Dedifferentiated amniotic fluid mesenchymal stem cell (primary cell): Measurements from ENCODE around the gene RADIL.
"Not testable (repeated sequence)": the region's sequence is repeated elsewhere in the genome, so short reads cannot be mapped to it uniquely, and the experiment has no call there.

Experiments
- DNase-seq: peaks from one replicate; pipeline ENCODE4 v3.0.0-alpha.2; 2016; ENCODE audit errors: extremely low spot score

RADIL gene, protein sequence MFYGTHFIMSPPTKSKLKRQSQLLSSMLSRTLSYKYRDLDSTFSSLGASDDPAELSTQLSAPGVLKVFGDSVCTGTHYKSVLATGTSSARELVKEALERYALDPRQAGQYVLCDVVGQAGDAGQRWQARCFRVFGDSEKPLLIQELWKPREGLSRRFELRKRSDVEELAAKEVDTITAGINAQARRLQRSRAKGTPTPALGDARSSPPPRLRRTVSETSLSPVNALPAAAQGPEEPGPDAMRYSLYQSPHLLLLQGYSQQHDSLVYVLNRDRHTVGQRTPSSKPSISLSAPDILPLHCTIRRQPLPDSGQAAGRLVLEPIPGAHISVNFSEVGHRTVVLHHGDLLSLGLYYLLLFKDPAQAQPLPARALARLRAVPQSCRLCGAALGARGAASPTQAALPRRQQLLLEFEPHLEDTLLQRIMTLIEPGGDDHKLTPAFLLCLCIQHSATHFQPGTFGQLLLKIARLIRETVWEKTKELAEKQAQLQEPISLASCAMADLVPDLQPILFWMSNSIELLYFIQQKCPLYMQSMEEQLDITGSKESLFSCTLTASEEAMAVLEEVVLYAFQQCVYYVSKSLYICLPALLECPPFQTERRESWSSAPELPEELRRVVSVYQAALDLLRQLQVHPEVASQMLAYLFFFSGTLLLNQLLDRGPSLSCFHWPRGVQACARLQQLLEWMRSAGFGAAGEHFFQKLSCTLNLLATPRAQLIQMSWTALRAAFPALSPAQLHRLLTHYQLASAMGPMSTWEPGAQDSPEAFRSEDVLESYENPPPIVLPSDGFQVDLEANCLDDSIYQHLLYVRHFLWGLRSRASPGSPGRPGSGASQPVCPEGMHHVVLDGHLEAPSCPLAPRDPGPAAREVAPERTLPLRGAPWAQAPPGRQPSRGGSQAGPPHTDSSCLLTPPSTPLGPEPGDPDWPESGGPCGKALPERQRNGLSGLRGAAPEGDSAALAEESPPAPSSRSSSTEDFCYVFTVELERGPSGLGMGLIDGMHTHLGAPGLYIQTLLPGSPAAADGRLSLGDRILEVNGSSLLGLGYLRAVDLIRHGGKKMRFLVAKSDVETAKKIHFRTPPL

GRCh38 chr7:4883372-4884144 is at the start of gene RADIL:
TSS of gene RADIL (minus strand) at chr7:4883716. CDS start at chr7:4878139, 5,577 bp downstream.
- DNase-seq = peak; percentile 68

DNA sequence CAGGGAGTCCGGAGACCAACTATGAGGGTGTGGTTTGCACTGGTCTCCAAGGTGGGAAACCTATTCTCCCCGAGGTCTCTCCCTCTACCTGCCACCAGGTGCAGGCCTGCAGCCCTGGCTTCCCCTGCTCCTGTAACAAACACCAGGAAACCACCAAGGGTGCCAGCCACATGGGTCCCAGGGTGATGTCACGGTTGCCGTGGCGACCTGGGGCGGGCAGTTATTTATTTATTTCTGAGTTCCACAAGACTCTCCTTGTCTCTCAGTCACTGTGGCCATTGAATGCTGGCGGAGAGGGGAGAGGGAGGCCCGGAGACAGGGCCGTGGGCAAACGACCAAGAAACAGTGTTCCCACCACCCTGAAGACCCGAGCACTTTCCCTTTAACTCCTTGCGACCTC is 48.4 kb upstream of the RADIL start:
- DNase-seq = no peak

DNA sequence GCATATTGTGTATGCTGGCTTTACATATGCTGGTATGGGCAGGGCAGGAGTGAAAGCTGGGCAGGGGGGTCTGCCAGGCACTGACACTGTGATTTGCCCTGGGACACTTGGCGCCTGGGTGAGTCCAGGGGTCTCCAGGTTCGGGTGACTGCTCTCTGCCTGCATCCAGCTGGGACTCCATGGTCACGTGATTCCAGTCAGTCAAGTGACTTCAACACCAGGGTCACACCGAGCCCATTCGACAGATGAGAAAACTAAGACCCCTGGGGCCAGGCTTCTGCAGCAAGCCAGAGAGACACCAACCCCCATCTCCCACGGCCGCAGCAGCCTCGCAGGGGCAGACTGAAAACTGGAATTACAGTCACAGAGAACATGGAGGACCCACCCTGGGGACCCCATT is 45.5 kb upstream of the RADIL start:
- no peak for DNase-seq

DNA sequence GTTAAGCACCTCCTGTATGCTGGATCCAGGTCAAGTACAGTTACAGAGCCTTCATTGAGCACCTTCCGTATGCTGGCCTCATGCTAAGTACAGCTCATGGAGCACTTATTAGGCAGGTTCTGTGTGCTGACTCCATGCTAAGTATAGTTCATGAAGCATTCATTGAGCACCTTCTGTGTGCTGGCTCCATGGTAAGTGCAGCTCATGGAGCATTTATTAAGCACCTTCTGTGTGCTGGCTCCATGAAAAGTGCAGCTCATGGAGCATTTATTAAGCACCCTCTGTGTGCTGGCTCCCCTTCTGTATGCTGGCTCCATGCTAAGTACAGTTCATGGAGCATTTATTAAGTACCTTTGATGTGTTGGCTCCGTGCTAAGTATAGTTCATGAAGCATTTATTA is 44.9 kb upstream of the RADIL start:
- no peak for DNase-seq

GRCh38 chr7:4919969-4920766 is 36.7 kb upstream of the RADIL start:
- no peak for DNase-seq

DNA sequence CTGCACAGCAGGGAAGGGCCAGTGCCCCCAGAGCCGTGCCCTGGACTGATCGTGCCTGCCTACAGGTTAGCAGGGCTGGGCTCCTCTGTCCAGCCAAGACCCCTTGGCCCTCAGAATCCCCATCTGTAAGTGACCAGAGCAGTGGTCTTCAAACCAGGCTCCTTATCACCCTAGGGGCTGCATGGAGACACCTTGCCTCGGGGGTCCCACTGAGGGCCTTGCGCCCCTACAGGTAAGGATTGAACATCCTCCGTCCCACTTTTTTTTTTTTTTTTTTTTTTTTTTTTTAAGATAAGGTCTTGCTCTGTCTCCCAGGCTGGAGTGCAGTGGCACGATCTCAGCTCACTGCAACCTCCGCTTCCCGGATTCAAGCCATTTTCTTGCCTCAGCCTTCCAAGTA is 32.6 kb upstream of the RADIL start:
- DNase-seq = no peak

DNA sequence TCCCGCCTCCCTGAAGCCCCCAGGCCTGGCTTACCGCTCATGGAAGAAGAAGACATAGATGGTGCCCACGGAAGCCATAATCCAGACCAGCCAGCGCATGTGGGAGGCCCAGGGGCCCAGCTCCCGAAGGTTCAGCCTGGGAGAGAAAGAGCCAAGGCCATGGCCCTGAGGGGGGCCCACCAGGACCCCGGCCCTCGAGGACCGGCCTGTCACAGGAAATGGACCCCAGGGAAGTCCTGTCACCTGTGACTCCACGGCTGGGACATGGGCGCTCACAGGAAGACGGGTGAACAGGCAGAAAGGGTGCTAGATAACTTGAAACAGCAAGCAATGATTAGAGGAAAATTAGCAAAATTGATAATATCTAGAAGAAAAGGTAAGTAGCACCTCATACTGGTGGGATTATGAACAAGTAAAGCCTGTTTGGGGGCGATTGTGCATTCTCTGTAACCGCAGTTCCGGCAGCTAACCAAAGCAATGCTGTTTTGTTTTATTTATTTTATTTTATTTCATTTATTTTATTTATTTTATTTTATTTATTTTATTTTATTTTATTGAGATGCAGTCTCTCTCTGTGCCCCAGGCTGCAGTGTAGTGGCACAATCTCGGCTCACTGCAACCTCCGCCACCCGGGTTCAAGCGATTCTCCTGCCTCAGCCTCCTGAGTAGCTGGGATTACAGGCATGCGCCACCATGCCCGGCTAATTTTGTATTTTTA is 27.8 kb upstream of the RADIL start:
- no peak for DNase-seq

GRCh38 chr7:4906682-4907081 is 23.2 kb upstream of the RADIL start:
- no peak for DNase-seq

- DNase-seq = no peak
Measured at GRCh38 chr7:4905171-4905570, 21.7 kb upstream of the RADIL start.

GRCh38 chr7:4904346-4904745 is 20.8 kb upstream of the RADIL start:
- no peak for DNase-seq

- DNase-seq = no peak
Measured at GRCh38 chr7:4895766-4896165, 12.2 kb upstream of the RADIL start.

GRCh38 chr7:4894482-4894881 is 11.0 kb upstream of the RADIL start:
- DNase-seq = no peak

GRCh38 chr7:4893929-4894475 is 10.5 kb upstream of the RADIL start:
- DNase-seq = no peak

DNA sequence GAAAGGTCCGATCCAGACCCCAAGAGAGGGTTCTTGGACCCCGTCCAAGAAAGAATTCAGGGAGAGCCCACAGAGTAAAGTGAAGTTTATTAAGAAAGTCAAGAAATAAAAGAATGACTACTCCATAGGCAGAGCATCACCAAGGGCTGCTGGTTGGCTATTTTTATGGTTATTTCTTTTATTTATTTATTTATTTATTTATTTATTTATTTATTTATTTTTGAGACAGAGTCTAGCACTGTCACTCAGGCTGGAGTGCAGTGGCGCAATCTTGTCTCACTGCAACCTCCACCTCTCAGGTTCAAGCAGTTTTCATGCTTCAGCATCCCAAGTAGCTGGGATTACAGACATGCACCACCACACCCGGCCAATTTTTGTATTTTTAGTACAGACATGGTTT is 9.7 kb upstream of the RADIL start:
- DNase-seq = not testable (repeated sequence)

GRCh38 chr7:4891522-4891921 is 8.0 kb upstream of the RADIL start:
- DNase-seq = not testable (repeated sequence)

- no peak for DNase-seq
Measured at GRCh38 chr7:4889682-4890081, 6.2 kb upstream of the RADIL start.

- no peak for DNase-seq
Measured at GRCh38 chr7:4888161-4888560, 4.6 kb upstream of the RADIL start.

DNA sequence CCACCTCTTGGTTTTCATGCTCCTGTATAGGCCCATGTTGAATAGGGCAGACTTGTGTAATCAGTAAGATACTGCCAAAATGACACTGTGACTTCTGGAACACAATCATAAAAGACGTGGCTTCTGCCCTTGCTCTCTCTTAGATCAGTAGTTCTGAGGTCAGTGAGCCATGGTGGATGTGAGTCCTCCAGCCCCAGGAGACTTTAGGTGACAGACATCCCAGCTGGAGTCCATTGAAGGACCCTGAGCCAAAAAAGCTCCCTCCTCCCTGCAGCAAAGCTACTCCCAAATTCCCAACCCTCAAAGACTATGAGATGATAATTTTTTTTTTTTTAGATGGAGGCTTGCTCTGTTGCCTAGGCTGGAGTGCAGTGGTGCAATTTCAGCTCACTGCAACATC is 3.2 kb upstream of the RADIL start:
- no peak for DNase-seq

DNA sequence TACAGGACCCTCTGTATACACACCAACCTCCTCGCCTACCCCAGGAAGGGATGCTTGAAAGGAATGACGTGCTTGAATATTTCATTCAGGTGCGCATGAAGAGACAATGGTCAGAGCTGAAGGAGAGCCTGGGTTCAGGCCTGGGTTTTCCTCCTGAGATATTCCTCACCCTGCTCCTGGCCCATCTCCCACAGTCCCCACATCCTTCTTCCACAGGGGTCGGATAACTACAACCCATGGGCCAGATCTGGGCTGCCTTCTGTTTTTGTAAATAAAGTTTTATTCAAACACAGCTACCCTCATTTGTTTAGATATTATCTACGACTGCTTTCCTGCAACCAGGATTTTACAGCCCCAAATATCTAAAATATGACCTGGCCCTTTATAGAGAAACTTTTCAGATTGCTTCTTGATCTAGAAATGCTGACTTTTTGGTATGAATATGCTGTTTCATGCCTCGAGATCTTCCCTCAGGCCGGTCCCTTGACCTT is 1.8 kb upstream of the RADIL start:
- no peak for DNase-seq

- DNase-seq = no peak
Measured at GRCh38 chr7:4884164-4884563, 648 bp upstream of the RADIL start.
